SU-DHL-6 (cell line): ENCODE results near the gene RAB6A.
A peak's percentile ranks its signal among the peaks of the same experiment; 100 is the strongest.
"Not testable (repeated sequence)": the region's sequence is repeated elsewhere in the genome, so short reads cannot be mapped to it uniquely, and the experiment has no call there.

Experiments used
- H2AFZ ChIP-seq: fragments of 200-600 bp; sonication (generic); 2 replicates; pipeline ENCODE4 v1.6.1; 2014; ENCODE audit warnings: low read depth, mild to moderate bottlenecking, moderate library complexity, mixed read lengths, antibody characterized with exemption, low read length; ENCODE audit not compliant: severe bottlenecking
- H3F3A ChIP-seq: fragments of 200-600 bp; shearing (Covaris generic); 2 replicates; pipeline ENCODE4 v1.6.0; 2016; ENCODE audit warnings: antibody characterized with exemption, mild to moderate bottlenecking; ENCODE audit not compliant: insufficient read depth
- H3K27ac ChIP-seq: fragments of 200-600 bp; sonication (generic); 2 replicates; pipeline ENCODE4 v1.5.1; 2016; ENCODE audit warnings: low read depth, mild to moderate bottlenecking, low read length, moderate library complexity, mixed read lengths
- H3K27me3 ChIP-seq: fragments of 200-600 bp; sonication (generic), shearing (Covaris generic); 2 replicates; pipeline ENCODE4 v1.6.0; 2014; ENCODE audit warnings: mild to moderate bottlenecking, low read length
- H3K36me3 ChIP-seq: fragments of 200-600 bp; sonication (generic); 2 replicates; pipeline ENCODE4 v1.6.1; 2014; ENCODE audit warnings: mild to moderate bottlenecking, low read length, mixed read lengths
- H3K4me2 ChIP-seq: fragments of 300-600, 200-600 bp; shearing (Covaris generic), sonication (generic); 2 replicates; pipeline ENCODE4 v1.6.0; 2014; ENCODE audit warnings: low read length, low read depth, mild to moderate bottlenecking; ENCODE audit not compliant: poor library complexity, severe bottlenecking
- H3K4me3 ChIP-seq: fragments of 200-600 bp; sonication (generic); 2 replicates; pipeline ENCODE4 v1.5.1; 2014; ENCODE audit warnings: antibody characterized with exemption, low read length, mild to moderate bottlenecking, mixed read lengths; ENCODE audit not compliant: insufficient read depth, poor library complexity, severe bottlenecking
- H3K79me2 ChIP-seq: fragments of 200-600 bp; sonication (generic); 2 replicates; pipeline ENCODE4 v1.6.1; 2014; ENCODE audit warnings: mild to moderate bottlenecking, low read length, moderate library complexity; ENCODE audit not compliant: insufficient read depth
- H3K9ac ChIP-seq: fragments of 200-600 bp; sonication (generic); 2 replicates; pipeline ENCODE4 v1.7.0; 2014; ENCODE audit warnings: mild to moderate bottlenecking, low read length
- H3K9me2 ChIP-seq: fragments of 200-600 bp; sonication (generic); replicated peaks from 2 replicates; pipeline ENCODE4 v1.6.1; 2014; ENCODE audit warnings: low read length; ENCODE audit not compliant: insufficient read depth
- H3K9me3 ChIP-seq: fragments of 200-600 bp; sonication (generic); 2 replicates; pipeline ENCODE4 v1.6.1; 2014; ENCODE audit warnings: low read length, mixed read lengths; ENCODE audit not compliant: insufficient read depth
- H4K20me1 ChIP-seq: fragments of 200-600 bp; sonication (generic); 2 replicates; pipeline ENCODE4 v1.6.1; 2014; ENCODE audit warnings: low read depth, mild to moderate bottlenecking, antibody characterized with exemption, low read length, moderate library complexity, mixed read lengths
- CTCF ChIP-seq: fragments of 200-600 bp; sonication (generic); IDR thresholded peaks from one replicate; pipeline ENCODE4 v1.5.1; 2017; ENCODE audit warnings: antibody characterized with exemption, mild to moderate bottlenecking, low read length, moderate library complexity; ENCODE audit not compliant: insufficient read depth, poor library complexity, severe bottlenecking
- EZH2phosphoT487 ChIP-seq: fragments of 200-600 bp; sonication (generic), shearing (Covaris generic); conservative IDR thresholded peaks from 2 replicates; pipeline ENCODE4 v1.6.1; 2018; ENCODE audit warnings: mild to moderate bottlenecking, antibody characterized with exemption, low read length, moderate library complexity, mixed read lengths

RAB6A gene

GRCh38 chr11:73789279-73789670 lies 28.4 kb upstream of the RAB6A start:
- Histone ChIP-seq H3F3A (peaks cover 14% of the 10 kb centered on the region; the same call in 1 of the 2 replicates), H3K9me3 (no peaks in the 10 kb centered on the region), H3K9me2 (no peaks in the 10 kb centered on the region), H4K20me1 (no peaks in the 10 kb centered on the region), H3K9ac (peak overlapping the region; percentile 82), H3K4me2 (peak overlapping the region; percentile 83), H3K79me2 (peaks cover 47% of the 10 kb centered on the region), H3K27me3 (no peaks in the 10 kb centered on the region), H3K27ac (no peak overlapping the region), H2AFZ (no peak overlapping the region), H3K4me3 (peak overlapping the region; percentile 90), H3K36me3 (no peaks in the 10 kb centered on the region)
- TF ChIP-seq CTCF (no peak), EZH2phosphoT487 (no peak)

GRCh38 chr11:73787643-73788558 lies 27.0 kb upstream of the RAB6A start, which contains the start of gene MRPL48:
Gene MRPL48, plus strand, starts transcription at chr11:73787874. Its CDS starts 98 bp downstream, at chr11:73787972.
- Histone ChIP-seq H3K27me3 (no peaks in the 10 kb centered on the region), H3K9ac (peak within 1 kb of the TSS; percentile 82), H3K9me2 (no peaks in the 10 kb centered on the region), H2AFZ (peak within 1 kb of the TSS; percentile 98), H3K36me3 (no peaks in the 10 kb centered on the region), H3F3A (peaks cover 14% of the 10 kb centered on the region; the same call in 1 of the 2 replicates), H3K4me2 (peak within 1 kb of the TSS; percentile 83), H4K20me1 (no peaks in the 10 kb centered on the region), H3K27ac (peak within 1 kb of the TSS; percentile 92), H3K4me3 (peak within 1 kb of the TSS; percentile 90), H3K9me3 (no peaks in the 10 kb centered on the region), H3K79me2 (peaks cover 41% of the 10 kb centered on the region)
- TF ChIP-seq EZH2phosphoT487, result no peak

GRCh38 chr11:73787051-73787642 lies 26.3 kb upstream of the RAB6A start:
- peaks cover 34% of the 10 kb centered on the region for H3K79me2 ChIP-seq
- H3K36me3 ChIP-seq, result no peaks in the 10 kb centered on the region

GRCh38 chr11:73785467-73785866 lies 24.6 kb upstream of the RAB6A start:
- H4K20me1 ChIP-seq, H3K9me2 ChIP-seq, H3K9ac ChIP-seq, H3K27me3 ChIP-seq, H2AFZ ChIP-seq, H3K4me2 ChIP-seq, H3K36me3 ChIP-seq, H3K27ac ChIP-seq, H3K9me3 ChIP-seq, H3K4me3 ChIP-seq: not testable (repeated sequence)
- Histone ChIP-seq H3F3A (peaks cover 28% of the 10 kb centered on the region; the same call in 1 of the 2 replicates), H3K79me2 (peaks cover 20% of the 10 kb centered on the region)

More at GRCh38 chr11:73787051-73787642, 26.3 kb upstream of the RAB6A start:
- Histone ChIP-seq H3K27me3 (no peaks in the 10 kb centered on the region), H3K4me2 (peak overlapping the region; percentile 83), H3K9me3 (no peaks in the 10 kb centered on the region), H3K9ac (peak overlapping the region; percentile 82), H3K9me2 (no peaks in the 10 kb centered on the region), H3K4me3 (peak overlapping the region; percentile 90), H3K27ac (peak overlapping the region; percentile 92), H3F3A (peaks cover 14% of the 10 kb centered on the region; the same call in 1 of the 2 replicates), H2AFZ (peak overlapping the region; percentile 98), H4K20me1 (no peaks in the 10 kb centered on the region)
- TF ChIP-seq EZH2phosphoT487 (no peak), CTCF (no peak)
